ENCODE measurements around the gene OVCA2.

Gene OVCA2

DNA sequence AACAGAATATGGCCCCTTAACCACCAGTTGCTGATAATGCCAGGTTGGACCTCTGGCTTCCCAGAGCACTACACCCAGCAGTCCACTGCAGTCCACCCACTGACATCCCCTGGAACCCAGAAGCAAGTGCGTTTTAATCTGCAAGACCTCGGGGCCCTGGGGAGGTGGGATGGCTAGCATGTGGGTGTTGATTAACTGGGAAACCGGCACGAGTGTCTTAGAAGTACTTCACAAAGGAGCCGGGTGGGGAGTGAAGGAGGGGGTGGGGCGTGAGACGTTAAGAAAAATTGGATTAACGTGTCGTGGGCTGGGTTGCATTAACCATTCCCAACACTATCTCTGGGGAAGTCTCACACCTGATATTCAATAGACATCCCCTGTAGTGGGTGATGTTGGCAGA is 7.0 kb downstream of the OVCA2 start:
- Histone ChIP-seq H2AFZ (ENCODE audit: low read depth, low read length) (no peak overlapping the region), H3K27me3 (ENCODE audit: insufficient read depth, low read length) (no peaks in the 10 kb centered on the region), H3K9me3 (ENCODE audit: low read length) (no peaks in the 10 kb centered on the region), H3K4me3 (ENCODE audit: low read length) (peak overlapping the region; percentile 75), H3K36me3 (ENCODE audit: insufficient read depth, low read length) (peaks cover 7% of the 10 kb centered on the region), H3K4me1 (ENCODE audit: insufficient read depth, low read length) (peaks cover 24% of the 10 kb centered on the region)

DNA sequence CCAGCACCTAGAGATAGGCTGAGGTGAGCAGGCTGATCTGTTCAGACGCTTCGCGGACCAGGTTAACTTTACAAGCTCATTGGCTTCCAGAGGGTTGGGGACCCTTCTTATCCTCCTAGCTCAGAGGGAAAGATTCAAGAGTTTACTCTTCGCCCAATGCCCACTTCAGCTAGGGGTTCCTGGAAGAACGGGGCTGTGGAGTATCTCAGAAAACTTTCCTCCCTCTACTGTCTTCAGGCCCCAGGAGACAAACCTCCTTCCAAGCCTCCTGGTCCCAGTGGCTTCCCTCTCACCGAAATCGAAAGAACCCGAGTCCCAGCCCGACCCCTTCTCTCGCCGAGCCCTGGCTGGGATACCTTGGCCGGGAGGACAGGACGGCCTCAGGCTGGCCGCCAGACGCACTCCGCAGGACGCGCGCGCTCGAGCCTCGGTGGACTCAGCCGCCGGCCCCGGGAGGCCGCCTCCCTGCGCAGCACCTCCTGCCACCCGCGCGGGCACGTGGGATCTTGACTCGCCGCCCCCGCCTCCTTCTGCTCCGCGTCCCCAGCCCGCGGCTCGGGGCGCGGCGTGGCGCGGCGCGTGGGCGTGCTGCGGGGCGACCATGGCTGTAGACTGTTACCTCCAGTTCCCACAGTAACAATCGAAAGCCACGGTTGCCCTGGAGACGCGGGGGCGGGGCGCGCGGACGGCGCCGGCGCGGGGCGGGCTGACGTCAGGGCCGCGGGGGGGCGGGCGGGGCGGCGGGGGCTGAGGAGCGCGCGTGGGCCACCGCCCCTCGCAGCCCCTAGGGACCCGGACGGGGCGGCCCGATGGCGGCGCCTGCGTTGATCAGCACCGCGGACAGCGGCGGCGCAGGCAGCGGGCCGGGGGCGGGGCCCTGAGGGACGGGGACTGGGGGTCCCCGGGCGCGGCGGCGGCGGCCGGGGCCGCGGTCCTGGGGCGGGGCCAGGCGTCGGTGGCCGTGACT is 7.8 kb downstream of the OVCA2 start:
- Histone ChIP-seq H3K27me3 (ENCODE audit: insufficient read depth, low read length) (no peaks in the 10 kb centered on the region), H3K4me1 (ENCODE audit: insufficient read depth, low read length) (peaks cover 27% of the 10 kb centered on the region), H2AFZ (ENCODE audit: low read depth, low read length) (peak overlapping the region; percentile 51), H3K4me3 (ENCODE audit: low read length) (peak overlapping the region; percentile 75), H3K9me3 (ENCODE audit: low read length) (no peaks in the 10 kb centered on the region), H3K36me3 (ENCODE audit: insufficient read depth, low read length) (peaks cover 3% of the 10 kb centered on the region)

GRCh38 chr17:2050300-2051060 is 8.7 kb downstream of the OVCA2 start:
- no peaks in the 10 kb centered on the region for H3K27me3 ChIP-seq (ENCODE audit: insufficient read depth, low read length)
- H3K4me3 ChIP-seq (ENCODE audit: low read length) = peak overlapping the region; percentile 47
- peaks cover 27% of the 10 kb centered on the region for H3K4me1 ChIP-seq (ENCODE audit: insufficient read depth, low read length)

GRCh38 chr17:2051061-2051932 is 9.5 kb downstream of the OVCA2 start:
- H3K4me1 ChIP-seq (ENCODE audit: insufficient read depth, low read length) = peaks cover 27% of the 10 kb centered on the region
- no peaks in the 10 kb centered on the region for H3K9me3 ChIP-seq (ENCODE audit: low read length)
- H3K4me3 ChIP-seq (ENCODE audit: low read length) = peak overlapping the region; percentile 47
- H3K36me3 ChIP-seq (ENCODE audit: insufficient read depth, low read length) = peaks cover 3% of the 10 kb centered on the region
- no peaks in the 10 kb centered on the region for H3K27me3 ChIP-seq (ENCODE audit: insufficient read depth, low read length)
- H2AFZ ChIP-seq (ENCODE audit: low read depth, low read length) = no peak overlapping the region

More at GRCh38 chr17:2050300-2051060, 8.7 kb downstream of the OVCA2 start:
- Histone ChIP-seq H3K9me3 (ENCODE audit: low read length) (no peaks in the 10 kb centered on the region), H2AFZ (ENCODE audit: low read depth, low read length) (peak overlapping the region; percentile 51), H3K36me3 (ENCODE audit: insufficient read depth, low read length) (peaks cover 3% of the 10 kb centered on the region)

- H3K27me3 ChIP-seq (ENCODE audit: insufficient read depth, low read length) = no peaks in the 10 kb centered on the region
- no peak overlapping the region for H2AFZ ChIP-seq (ENCODE audit: low read depth, low read length)
- H3K36me3 ChIP-seq (ENCODE audit: insufficient read depth, low read length) = no peaks in the 10 kb centered on the region
- no peak overlapping the region for H3K4me3 ChIP-seq (ENCODE audit: low read length)
- peaks cover 27% of the 10 kb centered on the region for H3K4me1 ChIP-seq (ENCODE audit: insufficient read depth, low read length)
- H3K9me3 ChIP-seq (ENCODE audit: low read length) = no peaks in the 10 kb centered on the region
These were observed 10.2 kb downstream of the OVCA2 start for GRCh38 chr17:2051933-2052559.

- H3K27me3 ChIP-seq (ENCODE audit: insufficient read depth, low read length) = no peaks in the 10 kb centered on the region
- peaks cover 5% of the 10 kb centered on the region for H3K9me3 ChIP-seq (ENCODE audit: low read length)
- peak overlapping the region; percentile 37 for H3K4me3 ChIP-seq (ENCODE audit: low read length)
- peaks cover 21% of the 10 kb centered on the region for H3K4me1 ChIP-seq (ENCODE audit: insufficient read depth, low read length)
- peaks cover 2% of the 10 kb centered on the region for H3K36me3 ChIP-seq (ENCODE audit: insufficient read depth, low read length)
- no peak overlapping the region for H2AFZ ChIP-seq (ENCODE audit: low read depth, low read length)
These were observed 11.8 kb downstream of the OVCA2 start for GRCh38 chr17:2053380-2054261.

DNA sequence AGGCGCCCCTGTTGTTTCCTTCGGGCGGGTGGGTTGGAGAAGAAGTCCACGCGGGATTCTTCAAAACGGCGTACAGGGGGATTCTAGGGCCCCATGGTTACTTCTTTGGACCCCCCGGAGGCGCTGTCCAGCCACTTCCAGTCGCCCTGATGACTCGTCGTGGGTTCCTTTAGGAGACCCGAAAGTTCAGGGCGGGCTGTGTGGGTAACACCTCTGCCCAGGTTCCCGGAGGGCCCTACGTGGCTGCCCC is 12.4 kb downstream of the OVCA2 start:
- Histone ChIP-seq H3K9me3 (ENCODE audit: low read length) (peaks cover 5% of the 10 kb centered on the region), H3K4me3 (ENCODE audit: low read length) (peak overlapping the region; percentile 37), H3K27me3 (ENCODE audit: insufficient read depth, low read length) (no peaks in the 10 kb centered on the region), H2AFZ (ENCODE audit: low read depth, low read length) (no peak overlapping the region), H3K36me3 (ENCODE audit: insufficient read depth, low read length) (peaks cover 2% of the 10 kb centered on the region), H3K4me1 (ENCODE audit: insufficient read depth, low read length) (peaks cover 15% of the 10 kb centered on the region)

- peaks cover 5% of the 10 kb centered on the region for H3K9me3 ChIP-seq (ENCODE audit: low read length)
- H2AFZ ChIP-seq (ENCODE audit: low read depth, low read length) = peak within 1 kb of the TSS; percentile 46
- no peaks in the 10 kb centered on the region for H3K27me3 ChIP-seq (ENCODE audit: insufficient read depth, low read length)
- H3K4me1 ChIP-seq (ENCODE audit: insufficient read depth, low read length) = peaks cover 14% of the 10 kb centered on the region
- H3K4me3 ChIP-seq (ENCODE audit: low read length) = peak within 1 kb of the TSS; percentile 37
- peaks cover 3% of the 10 kb centered on the region for H3K36me3 ChIP-seq (ENCODE audit: insufficient read depth, low read length)
These were observed 12.9 kb downstream of the OVCA2 start, which contains the start of gene HIC1 for GRCh38 chr17:2054512-2055291. TSS of gene HIC1 (plus strand) at chr17:2055103. CDS start at chr17:2056691, 1,588 bp downstream.

- Histone ChIP-seq H3K4me1 (ENCODE audit: insufficient read depth, low read length) (peaks cover 14% of the 10 kb centered on the region), H2AFZ (ENCODE audit: low read depth, low read length) (peak overlapping the region; percentile 46), H3K36me3 (ENCODE audit: insufficient read depth, low read length) (peaks cover 12% of the 10 kb centered on the region), H3K27me3 (ENCODE audit: insufficient read depth, low read length) (no peaks in the 10 kb centered on the region), H3K9me3 (ENCODE audit: low read length) (peaks cover 5% of the 10 kb centered on the region), H3K4me3 (ENCODE audit: low read length) (peak overlapping the region; percentile 20)
These were observed 13.7 kb downstream of the OVCA2 start for GRCh38 chr17:2055292-2056205.

DNA sequence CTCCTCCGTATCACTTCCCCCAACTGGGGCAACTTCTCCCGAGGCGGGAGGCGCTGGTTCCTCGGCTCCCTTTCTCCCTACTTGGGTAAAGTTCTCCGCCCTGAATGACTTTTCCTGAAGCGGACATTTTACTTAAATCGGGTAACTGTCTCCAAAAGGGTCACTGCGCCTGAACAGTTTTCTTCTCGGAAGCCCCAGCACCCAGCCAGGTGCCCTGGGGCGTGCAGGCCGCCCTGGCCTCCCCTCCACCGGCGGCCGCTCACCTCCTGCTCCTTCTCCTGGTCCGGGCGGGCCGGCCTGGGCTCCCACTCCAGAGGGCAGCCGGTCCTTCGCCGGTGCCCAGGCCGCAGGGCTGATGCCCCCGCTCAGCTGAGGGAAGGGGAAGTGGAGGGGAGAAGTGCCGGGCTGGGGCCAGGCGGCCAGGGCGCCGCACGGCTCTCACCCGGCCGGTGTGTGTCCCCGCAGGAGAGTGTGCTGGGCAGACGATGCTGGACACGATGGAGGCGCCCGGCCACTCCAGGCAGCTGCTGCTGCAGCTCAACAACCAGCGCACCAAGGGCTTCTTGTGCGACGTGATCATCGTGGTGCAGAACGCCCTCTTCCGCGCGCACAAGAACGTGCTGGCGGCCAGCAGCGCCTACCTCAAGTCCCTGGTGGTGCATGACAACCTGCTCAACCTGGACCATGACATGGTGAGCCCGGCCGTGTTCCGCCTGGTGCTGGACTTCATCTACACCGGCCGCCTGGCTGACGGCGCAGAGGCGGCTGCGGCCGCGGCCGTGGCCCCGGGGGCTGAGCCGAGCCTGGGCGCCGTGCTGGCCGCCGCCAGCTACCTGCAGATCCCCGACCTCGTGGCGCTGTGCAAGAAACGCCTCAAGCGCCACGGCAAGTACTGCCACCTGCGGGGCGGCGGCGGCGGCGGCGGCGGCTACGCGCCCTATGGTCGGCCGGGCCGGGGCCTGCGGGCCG is 14.7 kb downstream of the OVCA2 start:
- Histone ChIP-seq H2AFZ (ENCODE audit: low read depth, low read length) (no peak overlapping the region), H3K4me1 (ENCODE audit: insufficient read depth, low read length) (peaks cover 14% of the 10 kb centered on the region), H3K27me3 (ENCODE audit: insufficient read depth, low read length) (no peaks in the 10 kb centered on the region), H3K4me3 (ENCODE audit: low read length) (no peak overlapping the region), H3K36me3 (ENCODE audit: insufficient read depth, low read length) (peaks cover 21% of the 10 kb centered on the region), H3K9me3 (ENCODE audit: low read length) (peaks cover 5% of the 10 kb centered on the region)
